ENCODE results near the gene ANXA2R.

Gene ANXA2R

DNA sequence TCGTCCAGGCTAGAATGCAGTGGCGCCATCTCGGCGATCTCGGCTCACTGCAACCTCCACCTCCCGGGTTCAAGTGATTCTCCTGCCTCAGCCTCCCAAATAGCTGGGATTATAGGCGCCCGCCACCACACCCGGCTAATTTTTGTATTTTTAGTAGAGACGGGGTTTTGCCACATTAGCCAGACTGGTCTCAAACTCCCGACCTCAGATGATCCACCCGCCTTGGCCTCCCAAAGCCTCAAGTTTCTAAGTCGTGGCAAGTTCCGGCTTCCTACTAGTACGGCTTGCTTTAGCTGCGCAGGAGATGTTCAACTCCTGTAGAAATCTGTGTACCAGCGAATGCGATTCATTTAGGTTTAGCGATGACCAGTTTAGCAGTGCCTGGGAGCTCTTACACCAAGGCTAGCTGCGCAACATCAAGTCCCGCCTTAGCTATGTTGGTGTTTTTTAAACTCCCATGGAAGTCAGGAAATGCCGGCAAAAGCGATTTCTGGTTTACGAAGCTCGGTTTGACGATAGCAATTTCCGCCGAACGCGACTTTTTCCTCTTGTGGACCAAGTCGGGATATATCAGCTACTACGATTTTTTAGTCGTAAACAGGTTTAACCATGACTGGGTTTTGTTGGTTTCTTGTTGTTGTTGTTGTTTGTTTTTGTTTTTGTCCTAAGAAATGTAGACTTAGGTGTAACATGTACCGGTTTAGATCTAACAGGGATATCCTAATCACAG lies 46.4 kb downstream of the ANXA2R start:
- no peak for DNase-seq (ENCODE audit: extremely low spot score)
- POLR2A ChIA-PET: interaction anchor here (0.7 to 1.9 kb wide), 4 partner anchors 14 to 49 kb away, joined by 3 to 11 read pairs (median 5); no protein-coding TSS in a partner anchor
- CTCF ChIA-PET: interaction anchor here (0.6 to 1.4 kb wide), 4 partner anchors 14 to 84 kb away, joined by 3 to 5 read pairs (median 4); no protein-coding TSS in a partner anchor
- TF ChIP-seq FOXM1 (IDR thresholded peaks at IDR 0.05; ENCODE audit: borderline replicate concordance) (no peak), LEF1 (IDR thresholded peaks at IDR 0.05; ENCODE audit: borderline replicate concordance) (no peak), FOXA1 (IDR thresholded peaks at IDR 0.05) (no peak), ARNT (IDR thresholded peaks at IDR 0.05) (no peak), HDGF (IDR thresholded peaks at IDR 0.05; ENCODE audit: borderline replicate concordance) (no peak), PKNOX1 (IDR thresholded peaks at IDR 0.05) (no peak), L3MBTL2 (conservative IDR thresholded peaks at IDR 0.05) (no peak), ELF4 (IDR thresholded peaks at IDR 0.05) (no peak), CTBP1 (IDR thresholded peaks at IDR 0.05; ENCODE audit: borderline replicate concordance) (no peak), SUZ12 (IDR thresholded peaks at IDR 0.05) (no peak), ZNF384 (IDR thresholded peaks at IDR 0.05) (no peak), FOXK2 (IDR thresholded peaks at IDR 0.05) (no peak), BHLHE40 (IDR thresholded peaks at IDR 0.05; ENCODE audit: borderline replicate concordance) (no peak), NFRKB (IDR thresholded peaks at IDR 0.05) (no peak), SP1 (IDR thresholded peaks at IDR 0.05) (no peak), TARDBP (IDR thresholded peaks at IDR 0.05) (no peak)

DNA sequence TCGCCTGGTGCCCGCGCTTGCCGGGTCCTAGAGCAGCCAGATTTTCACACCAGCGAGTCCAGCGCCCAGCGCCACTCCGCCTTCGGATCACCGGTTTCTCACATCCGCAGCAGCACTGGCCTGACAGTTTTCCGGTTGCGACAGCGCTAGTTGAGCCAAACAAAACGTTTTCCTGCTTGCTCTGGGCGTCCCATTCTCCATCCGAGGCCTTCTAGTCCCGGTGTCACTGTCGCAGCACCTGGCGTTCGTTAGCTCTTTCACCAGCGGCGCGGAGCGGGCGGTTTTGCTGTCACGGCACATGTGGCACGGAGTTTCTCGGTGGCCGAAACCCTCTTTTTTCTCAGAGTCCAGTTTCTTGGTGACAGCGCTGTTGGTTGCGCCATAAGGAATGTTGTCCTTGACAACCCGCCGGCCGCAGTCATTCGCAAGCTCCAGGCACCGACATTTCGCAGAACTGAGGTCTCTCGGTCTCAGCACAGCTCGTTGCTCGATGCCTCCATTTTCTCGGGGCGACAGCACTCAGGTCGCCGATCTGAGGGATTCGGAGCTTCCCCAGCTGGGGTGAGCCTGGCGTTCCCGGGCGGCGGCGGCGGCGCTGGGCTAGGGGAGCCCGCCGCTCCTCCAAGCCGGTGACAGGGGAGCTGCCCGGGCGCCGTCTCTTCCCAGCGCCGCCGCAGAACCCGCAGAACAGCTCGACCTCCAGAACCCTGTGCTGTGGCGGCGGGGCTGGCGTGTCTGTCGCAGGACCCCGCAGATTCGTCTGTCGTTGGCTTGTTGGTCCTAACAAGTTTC lies 47.8 kb downstream of the ANXA2R start:
- ChIA-PET POLR2A (no interaction called here), CTCF (no interaction called here)
- TF ChIP-seq NFRKB (IDR thresholded peaks at IDR 0.05) (no peak), CTBP1 (IDR thresholded peaks at IDR 0.05; ENCODE audit: borderline replicate concordance) (no peak), L3MBTL2 (conservative IDR thresholded peaks at IDR 0.05) (no peak), HDGF (IDR thresholded peaks at IDR 0.05; ENCODE audit: borderline replicate concordance) (no peak), ZNF384 (IDR thresholded peaks at IDR 0.05) (no peak), BHLHE40 (IDR thresholded peaks at IDR 0.05; ENCODE audit: borderline replicate concordance) (no peak), LEF1 (IDR thresholded peaks at IDR 0.05; ENCODE audit: borderline replicate concordance) (no peak), SUZ12 (IDR thresholded peaks at IDR 0.05) (no peak), PKNOX1 (IDR thresholded peaks at IDR 0.05) (no peak), TARDBP (IDR thresholded peaks at IDR 0.05) (no peak), FOXA1 (IDR thresholded peaks at IDR 0.05) (no peak)
- no peak for DNase-seq (ENCODE audit: extremely low spot score)

DNA sequence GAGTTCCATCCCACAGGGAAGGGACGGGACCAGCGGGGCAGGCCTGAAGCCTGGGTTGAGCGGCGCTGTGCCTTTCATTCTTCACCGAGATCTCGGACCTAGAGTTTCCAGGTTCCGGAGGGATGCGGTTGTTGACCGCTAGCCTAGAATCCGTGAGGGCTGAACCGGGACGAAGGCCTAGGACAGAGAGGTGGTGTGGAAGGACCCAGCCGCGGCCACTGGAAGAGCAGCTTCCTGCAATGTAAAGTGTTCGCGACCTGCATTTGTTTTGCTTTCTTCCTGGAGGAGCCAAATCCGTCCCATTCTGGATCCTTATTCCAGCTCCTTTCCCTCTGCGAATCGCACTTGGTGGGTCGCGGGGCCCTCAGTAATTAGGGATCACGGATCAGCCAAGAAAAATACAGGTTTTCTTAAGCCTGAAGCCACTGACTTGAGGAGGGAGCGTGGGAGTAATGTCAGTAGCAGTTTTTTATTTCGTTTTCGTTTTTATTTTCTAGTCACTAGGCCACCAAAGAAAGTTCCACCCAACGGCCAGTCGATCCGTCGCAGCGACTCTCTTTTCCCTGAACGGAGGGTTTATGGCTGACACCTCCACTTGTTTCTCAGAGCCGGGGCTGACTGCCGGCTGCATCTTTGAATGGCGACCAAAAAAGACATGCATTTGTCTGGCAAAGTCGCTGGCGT lies 48.6 kb downstream of the ANXA2R start:
- POLR2A ChIA-PET: no interaction called here
- no peak for DNase-seq (ENCODE audit: extremely low spot score)
- CTCF ChIA-PET: no interaction called here
- TF ChIP-seq PKNOX1 (IDR thresholded peaks at IDR 0.05): no peak
- no peak for TF ChIP-seq ZNF384 (IDR thresholded peaks at IDR 0.05)
- no peak for TF ChIP-seq FOXM1 (IDR thresholded peaks at IDR 0.05; ENCODE audit: borderline replicate concordance)
- TF ChIP-seq ARNT (IDR thresholded peaks at IDR 0.05): no peak
- no peak for TF ChIP-seq FOXK2 (IDR thresholded peaks at IDR 0.05)
- TF ChIP-seq SUZ12 (IDR thresholded peaks at IDR 0.05): no peak
- no peak for TF ChIP-seq LEF1 (IDR thresholded peaks at IDR 0.05; ENCODE audit: borderline replicate concordance)
- TF ChIP-seq CTBP1 (IDR thresholded peaks at IDR 0.05; ENCODE audit: borderline replicate concordance): no peak
- no peak for TF ChIP-seq ELF4 (IDR thresholded peaks at IDR 0.05)
- no peak for TF ChIP-seq FOXA1 (IDR thresholded peaks at IDR 0.05)
- no peak for TF ChIP-seq SP1 (IDR thresholded peaks at IDR 0.05)
- TF ChIP-seq TARDBP (IDR thresholded peaks at IDR 0.05): no peak
- no peak for TF ChIP-seq L3MBTL2 (conservative IDR thresholded peaks at IDR 0.05)
- no peak for TF ChIP-seq HDGF (IDR thresholded peaks at IDR 0.05; ENCODE audit: borderline replicate concordance)
- no peak for TF ChIP-seq NFRKB (IDR thresholded peaks at IDR 0.05)
- no peak for TF ChIP-seq BHLHE40 (IDR thresholded peaks at IDR 0.05; ENCODE audit: borderline replicate concordance)

GRCh38 chr5:42990892-42991291 lies 49.2 kb downstream of the ANXA2R start:
- no peak for TF ChIP-seq NFRKB (IDR thresholded peaks at IDR 0.05)
- TF ChIP-seq FOXA1 (IDR thresholded peaks at IDR 0.05): no peak
- TF ChIP-seq SP1 (IDR thresholded peaks at IDR 0.05): no peak
- TF ChIP-seq ARNT (IDR thresholded peaks at IDR 0.05): no peak
- no peak for TF ChIP-seq PKNOX1 (IDR thresholded peaks at IDR 0.05)
- TF ChIP-seq ZNF384 (IDR thresholded peaks at IDR 0.05): no peak
- CTCF ChIA-PET: no interaction called here
- DNase-seq (ENCODE audit: extremely low spot score): no peak
- POLR2A ChIA-PET: no interaction called here
